Uterus (tissue), 2 donors: Measurements from ENCODE around the gene GCNT2.

ENCODE experiments used
- CTCF ChIP-seq, 4 experiments: fragments of 200-600 bp in 2 of 4; fragments of 450-650 bp in 2 of 4; sonication (generic) in 2 of 4; IDR thresholded peaks; one replicate each; pipeline ENCODE4 v1.5.1; 2016 to 2019; ENCODE audit warnings: antibody characterized with exemption in 4 of 4, mild to moderate bottlenecking in 2 of 4, moderate library complexity in 1 of 4
- POLR2A ChIP-seq, 2 donors: fragments of 450-650 bp; IDR thresholded peaks; one replicate each; pipeline ENCODE4 v1.6.1; 2016; ENCODE audit warnings: antibody characterized with exemption in 2 of 2, mild to moderate bottlenecking in 1 of 2, moderate library complexity in 1 of 2

GRCh38 chr6:10521104-10521808 lies at the start of gene GCNT2:
- TF ChIP-seq CTCF (IDR thresholded peaks at IDR 0.05) (no peak), POLR2A (IDR thresholded peaks at IDR 0.05) (no peak)
